ENCODE measurements around the gene GNAQ. TPM values are rescaled to one million over a fixed set of nuclear protein-coding genes. Genes with fewer than 3 reads are reported as not detected.
A peak's percentile ranks its signal among the peaks of the same experiment; 100 is the strongest.
"Not testable (repeated sequence)": the region's sequence is repeated elsewhere in the genome, so short reads cannot be mapped to it uniquely, and the experiment has no call there.

The GNAQ gene
- total RNA-seq (10 to 100 TPM; 80.2 to 84.2 TPM), polyA plus RNA-seq (10 to 100 TPM; 21.9 to 25.9 TPM)
- long read RNA-seq, donor 1, partial matches to known transcripts: 6 of 49 reads
- long read RNA-seq, donor 1, other reads (novel, unspliced or antisense): 43 of 49 reads
- long read RNA-seq, donor 2, full-length matches to known transcripts: 23 of 74 reads
- long read RNA-seq, donor 2, partial matches to known transcripts: 4 of 74 reads
- long read RNA-seq, donor 2, other reads (novel, unspliced or antisense): 47 of 74 reads

DNA sequence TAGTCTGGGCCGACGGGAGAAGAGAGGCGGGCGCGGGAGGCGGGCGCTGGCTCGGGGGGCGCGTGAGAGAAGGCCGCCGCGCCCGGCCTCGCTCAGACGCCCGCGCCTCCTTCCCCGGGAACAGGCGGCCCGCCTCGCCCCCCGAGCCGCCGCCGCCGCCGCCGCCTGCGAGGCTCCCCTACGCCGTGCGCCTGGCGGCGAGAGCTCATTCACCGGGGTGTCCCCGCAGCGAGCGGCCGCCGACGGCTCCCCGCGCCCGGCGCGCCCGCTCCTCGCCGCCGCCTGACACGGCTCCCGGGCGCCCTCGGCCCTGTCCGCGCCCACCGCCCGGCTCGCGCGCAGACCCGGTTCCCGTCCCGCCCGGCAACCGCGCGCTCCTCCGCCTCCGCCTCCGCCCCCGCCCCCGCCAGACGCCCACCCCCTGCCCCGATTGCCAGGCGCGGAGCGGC lies at the start of gene GNAQ:
Gene GNAQ, minus strand, starts transcription at position 368 of the 449 bp plus-strand sequence. CDS start 576 bp downstream, outside the sequence.
- no peak for ATAC-seq (ENCODE audit: low FRiP score)
- H3K9me3 ChIP-seq (ENCODE audit: control insufficient read depth, low read length): no peaks in the 10 kb centered on the region
- peak in 1 of 2 donors; percentile 60 for DNase-seq
- no peaks in the 10 kb centered on the region for H3K27me3 ChIP-seq (ENCODE audit: control insufficient read depth in 1 of 2, insufficient read depth in 2 of 2, low read length in 1 of 2)
- WGBS, 2 donors: 0% methylated on average over 34 to 79 of the region's 79 CpGs
- H3K36me3 ChIP-seq (ENCODE audit: control insufficient read depth in 1 of 2, insufficient read depth in 2 of 2, low read length in 1 of 2): no peaks in the 10 kb centered on the region
- peak within 1 kb of the TSS; percentile 89 to 100 for H3K4me3 ChIP-seq (ENCODE audit: low read length in 2 of 2)
- intact Hi-C loops (cut with DNase I): loop anchor here (5.0 to 10.0 kb wide), 5 partner anchors 84 to 577 kb away; no protein-coding TSS in a partner anchor
- peak within 1 kb of the TSS; percentile 92 to 100 for H3K27ac ChIP-seq (ENCODE audit: low read depth in 1 of 2, low read length in 2 of 2)
- H3K4me1 ChIP-seq (ENCODE audit: control insufficient read depth in 1 of 2, insufficient read depth in 2 of 2, low read length in 2 of 2): peaks cover 0 to 2% of the 10 kb centered on the region in 2 donors

DNA sequence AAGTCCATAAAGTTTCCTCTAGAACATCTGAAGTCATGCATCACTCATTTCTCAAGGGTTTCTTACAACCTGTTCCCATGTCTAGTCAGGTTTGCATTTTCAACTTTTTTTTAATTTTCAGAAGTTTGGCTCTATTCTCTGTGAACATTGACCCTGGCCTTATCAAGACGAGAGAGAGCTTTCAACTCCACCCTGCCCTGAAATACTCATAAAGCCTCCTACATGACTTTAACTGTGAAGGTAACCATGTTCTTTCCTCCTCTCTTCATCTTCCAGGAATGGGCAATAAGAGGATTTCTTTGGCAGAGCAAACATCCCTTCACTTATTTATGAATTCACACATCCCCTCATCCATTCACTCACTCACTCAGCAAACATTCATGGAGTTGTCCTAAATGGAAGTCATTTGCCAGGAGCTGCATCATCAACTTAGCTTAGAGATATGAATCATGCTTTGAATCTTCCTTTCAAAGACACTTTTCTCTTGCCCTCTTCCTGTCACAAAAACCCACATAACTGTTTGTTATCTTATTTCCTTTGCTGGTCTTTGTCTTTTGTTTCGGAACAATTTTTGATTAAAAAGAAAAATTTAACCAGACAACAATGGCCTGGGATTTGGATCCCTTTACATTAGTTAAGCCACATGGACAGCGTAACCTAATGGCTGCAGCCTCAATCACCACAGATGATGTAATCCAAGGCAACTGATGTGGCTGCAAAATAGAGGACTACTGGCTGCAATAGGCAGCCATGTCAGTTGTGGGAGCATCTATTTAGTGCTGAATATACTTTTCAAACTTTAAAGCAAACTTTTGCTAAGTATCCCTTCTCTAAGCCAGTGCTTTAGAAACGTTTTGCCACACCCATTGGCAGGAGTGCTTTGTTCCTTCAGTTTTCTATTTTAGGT lies 43.0 kb upstream of the GNAQ start:
- intact Hi-C loops (cut with DNase I): no loop called here
- ATAC-seq (ENCODE audit: low FRiP score): no peak
- Histone ChIP-seq H3K27ac (ENCODE audit: low read depth in 1 of 2, low read length in 2 of 2) (no peak overlapping the region), H3K9me3 (ENCODE audit: control insufficient read depth, low read length) (no peaks in the 10 kb centered on the region), H3K27me3 (ENCODE audit: control insufficient read depth in 1 of 2, insufficient read depth in 2 of 2, low read length in 1 of 2) (no peaks in the 10 kb centered on the region), H3K4me3 (ENCODE audit: low read length in 2 of 2) (no peak overlapping the region), H3K4me1 (ENCODE audit: control insufficient read depth in 1 of 2, insufficient read depth in 2 of 2, low read length in 2 of 2) (no peaks in the 10 kb centered on the region), H3K36me3 (ENCODE audit: control insufficient read depth in 1 of 2, insufficient read depth in 2 of 2, low read length in 1 of 2) (no peaks in the 10 kb centered on the region)
- DNase-seq: no peak
- WGBS, 2 donors: 65 to 66% methylated on average over 4 of the region's 4 CpGs

DNA sequence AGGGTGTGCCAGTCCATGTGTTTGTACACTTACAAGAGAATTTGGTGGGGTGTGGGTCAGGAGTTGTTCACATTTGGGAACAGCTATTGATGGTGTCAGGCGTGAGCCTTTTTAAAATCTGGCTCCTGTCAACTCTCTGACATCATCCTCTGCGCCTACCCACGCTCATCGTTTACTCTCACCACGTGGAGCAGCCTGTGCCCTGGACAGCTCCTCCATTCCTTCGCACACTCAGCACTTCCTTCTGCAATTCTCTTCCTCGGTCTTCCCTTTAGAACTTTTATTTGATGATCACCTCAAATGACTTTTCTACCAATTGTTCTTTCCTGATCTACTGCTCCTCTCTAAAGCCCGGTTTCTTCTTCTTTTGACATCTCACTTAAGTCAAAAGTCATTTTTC lies 42.1 kb upstream of the GNAQ start:
- H3K9me3 ChIP-seq (ENCODE audit: control insufficient read depth, low read length): no peaks in the 10 kb centered on the region
- H3K4me1 ChIP-seq (ENCODE audit: control insufficient read depth in 1 of 2, insufficient read depth in 2 of 2, low read length in 2 of 2): no peaks in the 10 kb centered on the region
- H3K4me3 ChIP-seq (ENCODE audit: low read length in 2 of 2): no peak overlapping the region
- H3K27me3 ChIP-seq (ENCODE audit: control insufficient read depth in 1 of 2, insufficient read depth in 2 of 2, low read length in 1 of 2): no peaks in the 10 kb centered on the region
- H3K36me3 ChIP-seq (ENCODE audit: control insufficient read depth in 1 of 2, insufficient read depth in 2 of 2, low read length in 1 of 2): no peaks in the 10 kb centered on the region
- no peak overlapping the region for H3K27ac ChIP-seq (ENCODE audit: low read depth in 1 of 2, low read length in 2 of 2)
- DNase-seq: no peak
- 54 to 59% methylated on average over 8 of the region's 8 CpGs for WGBS, 2 donors
- intact Hi-C loops (cut with DNase I): no loop called here
- no peak for ATAC-seq (ENCODE audit: low FRiP score)

DNA sequence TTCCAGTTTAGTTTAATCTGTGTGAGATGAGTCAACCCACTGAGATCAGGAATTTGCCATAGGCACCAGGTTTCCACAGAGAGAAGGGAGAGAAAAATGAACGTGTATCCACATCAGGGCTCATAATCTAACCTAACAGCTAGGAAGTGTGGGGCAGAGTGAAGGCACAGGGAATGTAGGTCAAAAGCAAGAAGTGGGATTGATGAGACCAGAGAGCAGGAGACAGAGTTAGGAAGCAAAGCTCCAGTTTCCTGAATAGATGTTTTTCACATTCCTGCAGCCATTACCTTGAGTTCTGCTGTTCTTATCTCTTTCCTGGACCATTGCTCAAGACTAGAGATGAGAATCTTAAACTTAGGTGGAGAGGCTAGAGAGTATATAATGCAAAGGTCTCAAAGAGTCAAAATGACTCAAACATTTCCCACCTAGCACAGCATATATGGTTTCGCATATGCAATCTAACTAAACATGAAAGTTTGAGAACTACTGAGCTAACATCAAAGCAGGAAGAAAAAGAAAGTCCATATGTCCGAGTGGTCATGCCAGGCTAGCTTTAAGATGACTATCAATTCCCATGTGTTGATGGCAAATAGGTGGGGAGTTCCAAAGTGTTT lies 41.1 kb upstream of the GNAQ start:
- H3K4me3 ChIP-seq (ENCODE audit: low read length in 2 of 2): no peak overlapping the region
- H3K4me1 ChIP-seq (ENCODE audit: control insufficient read depth in 1 of 2, insufficient read depth in 2 of 2, low read length in 2 of 2): no peaks in the 10 kb centered on the region
- ATAC-seq (ENCODE audit: low FRiP score) (no peak), DNase-seq (no peak)
- intact Hi-C loops (cut with DNase I): no loop called here
- H3K9me3 ChIP-seq (ENCODE audit: control insufficient read depth, low read length): no peaks in the 10 kb centered on the region
- WGBS, 2 donors: 70 to 79% methylated on average over 3 of the region's 3 CpGs
- H3K36me3 ChIP-seq (ENCODE audit: control insufficient read depth in 1 of 2, insufficient read depth in 2 of 2, low read length in 1 of 2): no peaks in the 10 kb centered on the region
- no peaks in the 10 kb centered on the region for H3K27me3 ChIP-seq (ENCODE audit: control insufficient read depth in 1 of 2, insufficient read depth in 2 of 2, low read length in 1 of 2)
- no peak overlapping the region for H3K27ac ChIP-seq (ENCODE audit: low read depth in 1 of 2, low read length in 2 of 2)

DNA sequence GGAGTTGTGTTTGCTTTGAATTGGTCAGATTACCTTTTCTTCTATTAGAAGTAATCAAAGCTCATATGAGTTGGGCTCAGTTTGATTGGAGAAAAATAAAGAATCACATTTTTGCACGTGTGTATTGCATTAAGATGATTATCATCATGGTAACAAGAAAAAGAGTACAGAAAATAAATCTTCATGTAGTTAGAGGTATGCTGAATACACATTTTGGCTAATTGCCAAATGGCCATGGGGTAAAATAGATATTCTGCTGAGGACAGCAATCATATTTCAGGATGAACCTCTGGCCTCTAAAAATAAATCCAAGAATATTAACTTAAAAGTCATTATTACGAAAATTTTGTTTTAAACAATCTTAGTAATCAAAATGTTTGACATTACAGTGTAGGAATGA lies 38.9 kb upstream of the GNAQ start:
- no peak for ATAC-seq (ENCODE audit: low FRiP score)
- intact Hi-C loops (cut with DNase I): no loop called here

DNA sequence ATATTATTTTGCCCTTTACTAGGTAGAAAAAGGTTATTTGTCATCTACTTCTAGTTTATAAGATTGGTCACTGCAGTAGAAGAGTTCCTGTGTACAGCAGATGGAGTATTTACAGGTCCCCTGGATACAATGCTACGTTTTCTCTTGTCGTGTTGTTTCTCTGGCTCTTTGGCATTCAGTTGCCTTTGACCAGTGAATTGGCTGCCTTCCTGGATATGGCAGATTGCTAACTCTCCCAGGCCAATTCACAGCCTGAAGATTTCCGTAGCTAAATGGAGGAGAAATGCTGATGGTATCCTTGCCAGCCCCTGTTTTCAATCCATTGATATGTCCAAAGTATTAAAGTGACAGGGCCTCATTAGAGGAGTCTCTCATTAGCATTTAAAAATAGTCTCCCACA lies 32.5 kb upstream of the GNAQ start:
- WGBS, 2 donors: 7 to 12% methylated on average over 3 of the region's 3 CpGs

More for the DNA sequence above, 38.9 kb upstream of the GNAQ start:
- 53 to 55% methylated on average over 2 of the region's 2 CpGs for WGBS, 2 donors
- no peak for DNase-seq
- Histone ChIP-seq H3K36me3 (ENCODE audit: control insufficient read depth in 1 of 2, insufficient read depth in 2 of 2, low read length in 1 of 2) (no peaks in the 10 kb centered on the region), H3K27ac (ENCODE audit: low read depth in 1 of 2, low read length in 2 of 2) (no peak overlapping the region), H3K4me1 (ENCODE audit: control insufficient read depth in 1 of 2, insufficient read depth in 2 of 2, low read length in 2 of 2) (no peaks in the 10 kb centered on the region), H3K4me3 (ENCODE audit: low read length in 2 of 2) (no peak overlapping the region), H3K27me3 (ENCODE audit: control insufficient read depth in 1 of 2, insufficient read depth in 2 of 2, low read length in 1 of 2) (no peaks in the 10 kb centered on the region), H3K9me3 (ENCODE audit: control insufficient read depth, low read length) (peaks cover 2% of the 10 kb centered on the region)

DNA sequence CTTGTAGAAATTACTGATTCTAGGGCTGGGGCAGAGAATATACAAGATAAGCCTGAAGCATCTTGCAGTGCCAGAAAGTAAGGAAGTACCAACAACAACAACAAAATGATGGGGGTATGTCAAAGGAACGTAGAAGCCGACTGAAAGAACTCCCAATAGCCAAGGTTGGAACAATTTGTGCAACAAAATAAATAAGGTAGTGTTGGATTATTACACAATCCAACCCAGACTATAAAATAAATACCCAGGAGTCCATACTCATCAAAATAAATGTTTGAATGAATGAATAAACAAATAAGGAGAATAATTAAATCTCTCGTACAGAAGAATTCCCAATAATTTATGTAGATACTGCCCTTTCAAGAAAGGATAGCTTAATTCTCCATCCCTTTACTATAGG lies 31.1 kb upstream of the GNAQ start:
- no peaks in the 10 kb centered on the region for H3K36me3 ChIP-seq (ENCODE audit: control insufficient read depth in 1 of 2, insufficient read depth in 2 of 2, low read length in 1 of 2)
- no peaks in the 10 kb centered on the region for H3K4me1 ChIP-seq (ENCODE audit: control insufficient read depth in 1 of 2, insufficient read depth in 2 of 2, low read length in 2 of 2)
- no peak for ATAC-seq (ENCODE audit: low FRiP score)
- intact Hi-C loops (cut with DNase I): no loop called here
- H3K9me3 ChIP-seq (ENCODE audit: control insufficient read depth, low read length): peaks cover 2% of the 10 kb centered on the region
- 87 to 94% methylated on average over 3 of the region's 3 CpGs for WGBS, 2 donors
- no peak overlapping the region for H3K27ac ChIP-seq (ENCODE audit: low read depth in 1 of 2, low read length in 2 of 2)
- H3K27me3 ChIP-seq (ENCODE audit: control insufficient read depth in 1 of 2, insufficient read depth in 2 of 2, low read length in 1 of 2): no peaks in the 10 kb centered on the region
- H3K4me3 ChIP-seq (ENCODE audit: low read length in 2 of 2): no peak overlapping the region
- no peak for DNase-seq

More for the DNA sequence above, 32.5 kb upstream of the GNAQ start:
- H3K4me3 ChIP-seq (ENCODE audit: low read length in 2 of 2): no peak overlapping the region
- H3K27me3 ChIP-seq (ENCODE audit: control insufficient read depth in 1 of 2, insufficient read depth in 2 of 2, low read length in 1 of 2): no peaks in the 10 kb centered on the region
- no peaks in the 10 kb centered on the region for H3K36me3 ChIP-seq (ENCODE audit: control insufficient read depth in 1 of 2, insufficient read depth in 2 of 2, low read length in 1 of 2)
- no peaks in the 10 kb centered on the region for H3K4me1 ChIP-seq (ENCODE audit: control insufficient read depth in 1 of 2, insufficient read depth in 2 of 2, low read length in 2 of 2)
- DNase-seq (no peak), ATAC-seq (ENCODE audit: low FRiP score) (no peak)
- peaks cover 2% of the 10 kb centered on the region for H3K9me3 ChIP-seq (ENCODE audit: control insufficient read depth, low read length)
- no peak overlapping the region for H3K27ac ChIP-seq (ENCODE audit: low read depth in 1 of 2, low read length in 2 of 2)
- intact Hi-C loops (cut with DNase I): no loop called here

DNA sequence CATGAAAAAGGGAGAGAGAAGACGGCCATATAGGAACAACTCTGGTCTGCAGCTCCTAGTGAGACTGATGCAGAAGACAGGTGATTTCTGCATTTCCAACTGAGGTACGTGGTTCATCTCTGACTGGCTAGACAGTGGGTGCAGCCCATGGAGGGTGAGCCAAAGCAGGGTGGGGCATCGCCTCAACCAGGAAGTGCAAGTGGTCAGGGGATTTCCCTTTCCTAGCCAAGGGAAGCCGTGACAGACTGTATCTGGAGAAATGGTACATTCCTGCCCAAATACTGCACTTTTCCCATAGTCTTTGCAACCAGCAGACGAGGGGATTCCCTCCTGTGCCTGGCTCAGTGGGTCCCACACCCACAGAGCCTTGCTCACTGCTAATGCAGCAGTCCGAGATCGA lies 22.6 kb upstream of the GNAQ start:
- ATAC-seq (ENCODE audit: low FRiP score); H3K27ac ChIP-seq (ENCODE audit: low read depth in 1 of 2, low read length in 2 of 2); H3K4me1 ChIP-seq (ENCODE audit: control insufficient read depth in 1 of 2, insufficient read depth in 2 of 2, low read length in 2 of 2); intact Hi-C loops (cut with DNase I); DNase-seq; H3K27me3 ChIP-seq (ENCODE audit: control insufficient read depth in 1 of 2, insufficient read depth in 2 of 2, low read length in 1 of 2); H3K4me3 ChIP-seq (ENCODE audit: low read length in 2 of 2); H3K9me3 ChIP-seq (ENCODE audit: control insufficient read depth, low read length); H3K36me3 ChIP-seq (ENCODE audit: control insufficient read depth in 1 of 2, insufficient read depth in 2 of 2, low read length in 1 of 2): not testable (repeated sequence)
- WGBS, 2 donors: 79 to 87% methylated on average over 7 of the region's 7 CpGs
